HepG2 (cell line): ENCODE results near the gene LCA5. TPM values are rescaled to one million over a fixed set of nuclear protein-coding genes. Genes with fewer than 3 reads are reported as not detected.

Experiments used
- ATAC-seq: fragments of 200-7000 bp; cut with Tn5 transposase; 3 replicates; pipeline ENCODE4 v1.9.1; 2020; ENCODE audit warnings: mild to moderate bottlenecking, moderate library complexity
- BruUV-seq: library from RNA; stranded (reverse); fragments of 400-500 nt; replicated peaks from 2 replicates; lab custom pipeline; 2021; lab: Mats Ljungman, UMichigan
- CTCF ChIA-PET: fragments of 300-600 bp; formaldehyde crosslinking; extraction: SDS; loops from one replicate; lab custom pipeline; 2021; ENCODE audit warnings: low total read pairs, inconsistent platforms, low intra/inter-chr PET ratio; lab: Yijun Ruan, JAX
- POLR2A ChIA-PET: fragments of 350-600 bp; sonication (Branson Sonifier 250); formaldehyde crosslinking; loops from one replicate; lab custom pipeline; 2020; ENCODE audit warnings: antibody characterized with exemption, inconsistent platforms; lab: Yijun Ruan, JAX
- DNase-seq: peaks from one replicate; pipeline ENCODE4 v3.0.0-alpha.2; 2015; ENCODE audit warnings: low spot score
- FAIRE-seq: peaks from 3 replicates; lab custom pipeline; 2011; peaks lifted over from hg19 to GRCh38; lab: Jason Lieb, UNC
- H2AFZ ChIP-seq: one replicate; pipeline ENCODE4 v1.6.1; 2011; ENCODE audit warnings: low read length, inconsistent platforms
- H3K27ac ChIP-seq: fragments of 300-600 bp; 3 replicates; pipeline ENCODE4 v1.8.0; 2011; ENCODE audit warnings: mixed run types, mild to moderate bottlenecking, mixed read lengths, low read length, inconsistent platforms; ENCODE audit not compliant: insufficient read depth; ENCODE audit errors: extremely low read length
- H3K27me3 ChIP-seq, 2 experiments: fragments of 200-600 bp in 1 of 2; 2 replicates in 1 of 2; 3 replicates in 1 of 2; pipeline versions ENCODE4 v1.6.0 to v1.8.0; 2011; ENCODE audit warnings: low read length in 2 of 2, mild to moderate bottlenecking in 2 of 2, moderate library complexity in 2 of 2, inconsistent platforms in 1 of 2; ENCODE audit not compliant: insufficient read depth in 2 of 2, control insufficient read depth in 1 of 2
- H3K36me3 ChIP-seq, 2 experiments: fragments of 200-600 bp in 1 of 2; replicated peaks in 1 of 2; 2 replicates in 1 of 2; 3 replicates in 1 of 2; pipeline versions ENCODE4 v1.5.1 to v1.8.0; 2011; ENCODE audit warnings: low read length in 2 of 2, inconsistent platforms in 1 of 2; ENCODE audit not compliant: insufficient read depth in 2 of 2, control insufficient read depth in 1 of 2
- H3K4me1 ChIP-seq: 2 replicates; pipeline ENCODE4 v1.5.1; 2012; ENCODE audit warnings: low read length, inconsistent platforms; ENCODE audit not compliant: insufficient read depth
- H3K4me2 ChIP-seq: 2 replicates; pipeline ENCODE4 v1.6.0; 2011; ENCODE audit warnings: low read depth, low read length, inconsistent platforms
- H3K4me3 ChIP-seq, 3 experiments: fragments of 200-600 bp in 1 of 3; sonication (generic), shearing (Covaris generic) in 1 of 3; replicated peaks in 1 of 3; 2 replicates each; pipeline ENCODE4 v1.5.1; 2011 to 2016; ENCODE audit warnings: low read length in 3 of 3, inconsistent platforms in 2 of 3, low read depth in 2 of 3, mild to moderate bottlenecking in 2 of 3, control low read depth in 1 of 3, mixed read lengths in 1 of 3; ENCODE audit not compliant: insufficient read depth in 1 of 3
- H3K79me2 ChIP-seq: one replicate; pipeline ENCODE4 v1.6.1; 2011; ENCODE audit warnings: low read length, inconsistent platforms; ENCODE audit not compliant: insufficient read depth
- H3K9ac ChIP-seq: 2 replicates; pipeline ENCODE4 v1.6.0; 2011; ENCODE audit warnings: mild to moderate bottlenecking, low read depth, low read length, inconsistent platforms; ENCODE audit not compliant: insufficient read depth
- H3K9me3 ChIP-seq: 2 replicates; pipeline ENCODE4 v1.5.1; 2012; ENCODE audit warnings: mild to moderate bottlenecking, low read length
- H4K20me1 ChIP-seq: 2 replicates; pipeline ENCODE4 v1.6.0; 2011; ENCODE audit warnings: inconsistent platforms, mild to moderate bottlenecking, low read length, moderate library complexity; ENCODE audit not compliant: insufficient read depth
- CC2D1A ChIP-seq: sonication (generic); formaldehyde crosslinking; IDR thresholded peaks from 2 replicates; pipeline ENCODE4 v1.8.1; 2023; ENCODE audit warnings: mild to moderate bottlenecking, missing genetic modification reagents
- CEBPB ChIP-seq: IDR thresholded peaks from 2 replicates; pipeline ENCODE4 v1.6.1; 2011; ENCODE audit warnings: low read depth, low read length, improper control_type of control experiment, borderline replicate concordance
- CEBPG ChIP-seq: IDR thresholded peaks from 2 replicates; pipeline ENCODE4 v1.6.1; 2016
- KLF15 ChIP-seq: sonication (generic); formaldehyde crosslinking; IDR thresholded peaks from 2 replicates; pipeline ENCODE4 v1.8.1; 2023; ENCODE audit warnings: borderline replicate concordance, mild to moderate bottlenecking, inconsistent platforms, missing genetic modification reagents, mixed read lengths
- NR2F2 ChIP-seq: IDR thresholded peaks from 2 replicates; pipeline ENCODE4 v1.6.1; 2012; ENCODE audit warnings: low read depth, inconsistent platforms, borderline replicate concordance
- SIN3B ChIP-seq: fragments of 150-350 bp; IDR thresholded peaks from 2 replicates; pipeline ENCODE4 v1.6.1; 2014; ENCODE audit warnings: low read length
- ZNF780A ChIP-seq: sonication (generic); formaldehyde crosslinking; IDR thresholded peaks from 2 replicates; pipeline ENCODE4 v1.8.0; 2022; ENCODE audit warnings: mild to moderate bottlenecking, missing genetic modification reagents, moderate library complexity
- WGBS: methylation state at CpG from one replicate; pipeline ENCODE4 v1.1.6; 2017; ENCODE audit warnings: low lambda C conversion rate; 5-methylcytosine and 5-hydroxymethylcytosine counted together
- in situ Hi-C: cut with HindIII; loops from 2 replicates; pipeline ENCODE4 v1.10.0; 2017; ENCODE audit warnings: low pct_unique_long_range_greater_than_20kb; ENCODE audit not compliant: extremely low pct_ligation_motif_present
- intact Hi-C: fragments of 100-400 bp; cut with micrococcal nuclease; formaldehyde crosslinking; loops from one replicate; pipeline ENCODE4 v1.10.0; 2022; ENCODE audit not compliant: unreplicated experiment
- polyA plus RNA-seq, 8 experiments: library from polyadenylated mRNA; depleted of rRNA in 3 of 8; stranded (reverse) in 7 of 8; unstranded in 1 of 8; fragments of >200 nt; fragmentation: Illumina TruSeq in 4 of 8; extraction: Trizol in 4 of 8; gene quantifications; 2 replicates each; pipeline versions ENCODE4 v1.2.1 to v1.2.3, GENCODE V29; 2011 to 2016; ENCODE audit warnings: low read depth in 4 of 8, missing spikeins in 1 of 8, mixed read lengths in 1 of 8; ENCODE audit not compliant: insufficient read depth in 1 of 8
- total RNA-seq, 5 experiments: library from RNA; depleted of rRNA; stranded (reverse); fragments of >200 nt; fragmentation: Illumina TruSeq; extraction: Trizol; gene quantifications; 2 replicates each; pipeline ENCODE4 v1.2.3, GENCODE V29; 2016; ENCODE audit warnings: low read depth in 1 of 5
- TF ChIP-seq, protein P1 (sequence below): sonication (generic); formaldehyde crosslinking; IDR thresholded peaks from 2 replicates; pipeline ENCODE4 v1.8.0; 2022; ENCODE audit warnings: missing genetic modification reagents, low read depth, mild to moderate bottlenecking, borderline replicate concordance
- TF ChIP-seq, protein P2 (sequence below): sonication (generic); formaldehyde crosslinking; IDR thresholded peaks from 2 replicates; pipeline ENCODE4 v1.4.0; 2020; ENCODE audit warnings: mild to moderate bottlenecking, missing genetic modification reagents

Gene LCA5
- total and polyA plus RNA-seq, 2 of the 13 experiments (the other 11 are each of a cell fraction or from before 2014, with no cell fraction given) = 0.84 to 4.6 TPM

DNA sequence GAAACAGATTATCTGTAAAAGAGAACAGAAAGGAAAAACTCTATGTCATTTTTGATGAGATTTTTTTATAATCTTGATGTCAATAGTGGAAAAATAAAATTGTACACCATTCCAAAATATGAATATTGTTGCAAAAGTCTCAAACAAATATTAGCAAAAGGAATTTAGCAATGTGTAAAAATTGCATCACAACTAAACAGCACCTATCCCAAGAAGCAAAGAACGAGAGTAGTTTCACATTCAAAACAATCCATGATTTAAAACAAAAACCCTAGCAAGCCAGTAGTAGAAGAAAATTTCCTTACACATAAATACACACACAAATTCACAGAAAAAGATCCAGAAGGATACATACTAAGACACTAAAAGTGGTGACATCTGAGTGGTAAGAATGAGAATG, 38.4 kb downstream of the LCA5 start:
- 50% methylated on average over 1 of the region's 1 CpG for WGBS
- intact Hi-C loops = no loop called here

DNA sequence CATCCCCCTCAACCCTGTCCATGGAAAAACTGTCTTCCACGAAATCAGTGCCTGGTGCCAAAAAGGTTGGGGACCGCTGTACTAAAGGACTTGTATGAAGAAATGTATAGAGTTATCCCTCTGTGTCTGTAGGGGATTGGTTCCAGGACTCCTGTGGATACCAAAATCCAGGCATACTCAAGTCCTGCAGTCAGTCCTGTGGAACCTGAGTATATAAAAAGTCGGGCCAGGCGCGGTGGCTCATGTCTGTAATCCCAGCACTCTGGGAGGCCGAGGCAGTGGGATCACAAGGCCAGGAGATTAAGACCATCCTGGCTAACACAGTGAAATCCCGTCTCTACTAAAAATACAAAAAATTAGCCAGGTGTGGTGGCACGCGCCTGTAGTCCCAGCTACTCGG, 42.0 kb downstream of the LCA5 start:
- no peak for ATAC-seq
- H3K27ac ChIP-seq = no peak overlapping the region
- H3K4me1 ChIP-seq = peaks cover 5% of the 10 kb centered on the region; the same call in 1 of the 2 replicates
- H3K27me3 ChIP-seq = no peaks in the 10 kb centered on the region
- no peak overlapping the region for H3K9ac ChIP-seq
- no peak for DNase-seq
- no peaks in the 10 kb centered on the region for H3K9me3 ChIP-seq
- CTCF ChIA-PET = no interaction called here
- POLR2A ChIA-PET = no interaction called here
- H4K20me1 ChIP-seq = no peaks in the 10 kb centered on the region
- H3K4me3 ChIP-seq = no peak overlapping the region
- no peak overlapping the region for H3K4me2 ChIP-seq
- no peak for FAIRE-seq
- H3K36me3 ChIP-seq = no peaks in the 10 kb centered on the region
- no peak overlapping the region for H2AFZ ChIP-seq
- H3K79me2 ChIP-seq = no peaks in the 10 kb centered on the region
- in situ Hi-C loops (no loop called here), intact Hi-C loops (no loop called here)
- 98% methylated on average over 10 of the region's 10 CpGs for whole genome bisulfite sequencing
- no TSS peak for BruUV-seq
- no peak for TF ChIP-seq KLF15
- TF ChIP-seq, protein P1, sequence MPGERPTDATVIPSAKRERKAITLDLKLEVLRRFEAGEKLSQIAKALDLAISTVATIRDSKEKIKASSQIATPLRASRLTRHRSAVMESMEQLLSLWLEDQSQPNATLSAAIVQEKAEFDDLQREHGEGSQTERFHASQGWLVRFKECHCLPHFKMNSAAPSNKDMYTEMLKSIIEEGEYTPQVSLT (CRISPR knock-in tag) = no peak
- no peak for TF ChIP-seq CC2D1A (CRISPR knock-in tag)
- no peak for TF ChIP-seq ZNF780A (CRISPR knock-in tag)
- TF ChIP-seq NR2F2 = no peak
- TF ChIP-seq, protein P2, sequence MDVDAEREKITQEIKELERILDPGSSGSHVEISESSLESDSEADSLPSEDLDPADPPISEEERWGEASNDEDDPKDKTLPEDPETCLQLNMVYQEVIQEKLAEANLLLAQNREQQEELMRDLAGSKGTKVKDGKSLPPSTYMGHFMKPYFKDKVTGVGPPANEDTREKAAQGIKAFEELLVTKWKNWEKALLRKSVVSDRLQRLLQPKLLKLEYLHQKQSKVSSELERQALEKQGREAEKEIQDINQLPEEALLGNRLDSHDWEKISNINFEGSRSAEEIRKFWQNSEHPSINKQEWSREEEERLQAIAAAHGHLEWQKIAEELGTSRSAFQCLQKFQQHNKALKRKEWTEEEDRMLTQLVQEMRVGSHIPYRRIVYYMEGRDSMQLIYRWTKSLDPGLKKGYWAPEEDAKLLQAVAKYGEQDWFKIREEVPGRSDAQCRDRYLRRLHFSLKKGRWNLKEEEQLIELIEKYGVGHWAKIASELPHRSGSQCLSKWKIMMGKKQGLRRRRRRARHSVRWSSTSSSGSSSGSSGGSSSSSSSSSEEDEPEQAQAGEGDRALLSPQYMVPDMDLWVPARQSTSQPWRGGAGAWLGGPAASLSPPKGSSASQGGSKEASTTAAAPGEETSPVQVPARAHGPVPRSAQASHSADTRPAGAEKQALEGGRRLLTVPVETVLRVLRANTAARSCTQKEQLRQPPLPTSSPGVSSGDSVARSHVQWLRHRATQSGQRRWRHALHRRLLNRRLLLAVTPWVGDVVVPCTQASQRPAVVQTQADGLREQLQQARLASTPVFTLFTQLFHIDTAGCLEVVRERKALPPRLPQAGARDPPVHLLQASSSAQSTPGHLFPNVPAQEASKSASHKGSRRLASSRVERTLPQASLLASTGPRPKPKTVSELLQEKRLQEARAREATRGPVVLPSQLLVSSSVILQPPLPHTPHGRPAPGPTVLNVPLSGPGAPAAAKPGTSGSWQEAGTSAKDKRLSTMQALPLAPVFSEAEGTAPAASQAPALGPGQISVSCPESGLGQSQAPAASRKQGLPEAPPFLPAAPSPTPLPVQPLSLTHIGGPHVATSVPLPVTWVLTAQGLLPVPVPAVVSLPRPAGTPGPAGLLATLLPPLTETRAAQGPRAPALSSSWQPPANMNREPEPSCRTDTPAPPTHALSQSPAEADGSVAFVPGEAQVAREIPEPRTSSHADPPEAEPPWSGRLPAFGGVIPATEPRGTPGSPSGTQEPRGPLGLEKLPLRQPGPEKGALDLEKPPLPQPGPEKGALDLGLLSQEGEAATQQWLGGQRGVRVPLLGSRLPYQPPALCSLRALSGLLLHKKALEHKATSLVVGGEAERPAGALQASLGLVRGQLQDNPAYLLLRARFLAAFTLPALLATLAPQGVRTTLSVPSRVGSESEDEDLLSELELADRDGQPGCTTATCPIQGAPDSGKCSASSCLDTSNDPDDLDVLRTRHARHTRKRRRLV (CRISPR knock-in tag) = no peak

More for the DNA sequence above, 38.4 kb downstream of the LCA5 start:
- Histone ChIP-seq H3K36me3 (no peaks in the 10 kb centered on the region), H4K20me1 (no peaks in the 10 kb centered on the region), H2AFZ (no peak overlapping the region), H3K4me3 (no peak overlapping the region), H3K9ac (no peak overlapping the region), H3K27ac (no peak overlapping the region), H3K79me2 (no peaks in the 10 kb centered on the region), H3K4me2 (no peak overlapping the region), H3K9me3 (no peaks in the 10 kb centered on the region), H3K4me1 (peaks cover 17% of the 10 kb centered on the region), H3K27me3 (no peaks in the 10 kb centered on the region)
- POLR2A ChIA-PET = no interaction called here
- BruUV-seq = no TSS peak
- FAIRE-seq = no peak
- no peak for ATAC-seq
- CTCF ChIA-PET = no interaction called here
- DNase-seq = no peak
- peak; percentile 34; the same call in 1 of the 2 replicates for TF ChIP-seq CEBPG (CRISPR knock-in tag)
- no peak for TF ChIP-seq SIN3B
- peak; percentile 61; the same call in 1 of the 2 replicates for TF ChIP-seq CEBPB
- in situ Hi-C loops = no loop called here
